Activated CD8-positive, alpha-beta memory T cell treated with anti-CD3 and anti-CD28 coated beads for 48 hours (primary cell): ENCODE measurements around the gene CDKAL1.
"Not testable (repeated sequence)": the region's sequence is repeated elsewhere in the genome, so short reads cannot be mapped to it uniquely, and the experiment has no call there.

ENCODE experiments used
- DNase-seq, 3 experiments: peaks; one replicate each; pipeline ENCODE4 v3.0.0-alpha.2; 2020; ENCODE audit warnings: low read depth in 2 of 3, low spot score in 2 of 3

Gene CDKAL1

DNA sequence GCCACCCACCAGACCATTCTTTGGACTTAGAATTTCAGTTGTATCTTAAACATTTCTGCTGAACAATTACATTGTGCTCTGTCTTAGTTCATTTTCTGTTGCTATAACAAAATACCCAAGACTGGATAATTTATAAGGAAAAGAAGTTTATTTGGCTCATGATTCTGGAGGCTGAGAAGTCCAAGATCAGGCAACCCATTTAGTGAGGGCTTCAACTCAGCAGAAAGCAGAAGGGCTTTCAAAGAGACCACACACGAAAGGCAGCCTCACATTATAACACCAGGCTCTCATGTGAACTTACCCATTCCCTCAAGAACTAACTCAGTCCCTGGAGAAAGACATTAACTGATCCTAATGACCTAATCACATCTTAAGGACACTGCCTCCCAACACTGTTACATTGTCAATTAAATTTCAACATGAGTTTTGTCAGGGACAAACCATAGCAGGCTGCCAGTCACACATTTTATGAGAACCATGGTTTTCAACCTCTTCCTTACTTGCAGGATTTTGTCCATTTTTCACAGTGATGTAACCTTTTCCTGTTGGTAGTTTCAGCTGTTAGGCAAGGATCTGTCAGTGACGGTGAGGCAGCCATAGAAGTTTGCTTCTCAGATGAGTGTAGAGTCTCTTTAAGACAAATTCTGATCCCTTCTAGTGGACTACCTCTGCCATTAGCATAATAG is 659.7 kb downstream of the CDKAL1 start:
- no peak for DNase-seq

DNA sequence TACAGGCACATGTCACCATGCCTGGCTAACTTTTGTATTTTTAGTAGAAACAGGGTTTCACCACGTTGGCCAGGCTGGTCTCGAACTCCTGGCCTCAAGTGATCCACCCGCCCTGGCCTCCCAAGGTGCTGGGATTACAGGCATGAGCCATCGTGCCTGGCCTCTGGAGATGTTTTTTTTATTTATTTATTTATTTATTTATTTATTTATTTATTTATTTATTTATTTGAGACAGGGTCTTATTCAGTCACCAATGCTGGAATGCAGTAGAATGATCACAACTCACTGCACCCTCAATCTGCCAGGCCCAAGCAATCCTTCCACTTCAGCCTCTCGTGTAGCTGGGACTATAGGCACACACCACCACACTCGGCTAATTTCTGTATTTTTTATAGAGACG is 661.0 kb downstream of the CDKAL1 start:
- DNase-seq, result not testable (repeated sequence)

GRCh38 chr6:21198032-21198640 is 663.9 kb downstream of the CDKAL1 start:
- no peak for DNase-seq

GRCh38 chr6:21199262-21199661 is 665.0 kb downstream of the CDKAL1 start:
- DNase-seq, result no peak

DNA sequence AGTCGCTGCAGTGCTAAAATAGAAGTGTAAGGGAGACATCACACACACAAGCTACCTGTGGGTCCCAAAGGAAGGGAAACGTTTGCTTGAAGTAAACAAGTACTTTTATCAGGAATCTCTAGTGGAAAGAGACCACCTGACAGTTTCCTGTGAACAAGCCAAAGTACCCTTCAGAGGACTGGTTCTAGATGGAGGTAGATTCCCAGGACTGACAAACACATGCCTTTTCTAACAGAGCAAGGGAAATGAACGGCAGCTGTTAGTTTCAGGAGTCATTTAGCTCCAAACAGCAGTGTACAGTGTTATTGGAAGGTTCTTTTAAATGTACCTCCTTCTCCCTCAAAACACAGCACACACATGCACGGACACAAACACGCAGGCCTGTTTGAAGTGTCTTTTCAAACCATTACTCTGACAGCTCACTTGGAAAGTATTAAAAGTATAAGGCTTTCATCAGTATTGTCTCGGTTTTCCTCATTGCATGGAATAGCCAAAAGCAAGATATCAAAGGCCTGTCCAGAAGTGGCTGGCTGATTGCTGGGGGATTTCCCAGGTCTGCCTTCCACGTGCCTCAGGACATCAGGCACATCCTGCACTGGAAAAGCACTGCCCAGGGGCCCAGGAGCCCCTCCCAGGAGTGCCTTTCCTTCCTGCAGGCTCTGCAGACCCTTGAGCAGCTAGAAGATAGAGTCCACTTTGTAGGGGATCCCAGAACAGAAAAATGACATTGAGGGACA is 666.0 kb downstream of the CDKAL1 start:
- no peak for DNase-seq

- no peak for DNase-seq
Measured at GRCh38 chr6:21201187-21201586, 666.9 kb downstream of the CDKAL1 start.

- DNase-seq, result no peak
Measured at GRCh38 chr6:21201637-21202350, 667.5 kb downstream of the CDKAL1 start.

- no peak for DNase-seq
Measured at GRCh38 chr6:21202521-21202920, 668.3 kb downstream of the CDKAL1 start.

- DNase-seq, result no peak
Measured at GRCh38 chr6:21204951-21205350, 670.7 kb downstream of the CDKAL1 start.

DNA sequence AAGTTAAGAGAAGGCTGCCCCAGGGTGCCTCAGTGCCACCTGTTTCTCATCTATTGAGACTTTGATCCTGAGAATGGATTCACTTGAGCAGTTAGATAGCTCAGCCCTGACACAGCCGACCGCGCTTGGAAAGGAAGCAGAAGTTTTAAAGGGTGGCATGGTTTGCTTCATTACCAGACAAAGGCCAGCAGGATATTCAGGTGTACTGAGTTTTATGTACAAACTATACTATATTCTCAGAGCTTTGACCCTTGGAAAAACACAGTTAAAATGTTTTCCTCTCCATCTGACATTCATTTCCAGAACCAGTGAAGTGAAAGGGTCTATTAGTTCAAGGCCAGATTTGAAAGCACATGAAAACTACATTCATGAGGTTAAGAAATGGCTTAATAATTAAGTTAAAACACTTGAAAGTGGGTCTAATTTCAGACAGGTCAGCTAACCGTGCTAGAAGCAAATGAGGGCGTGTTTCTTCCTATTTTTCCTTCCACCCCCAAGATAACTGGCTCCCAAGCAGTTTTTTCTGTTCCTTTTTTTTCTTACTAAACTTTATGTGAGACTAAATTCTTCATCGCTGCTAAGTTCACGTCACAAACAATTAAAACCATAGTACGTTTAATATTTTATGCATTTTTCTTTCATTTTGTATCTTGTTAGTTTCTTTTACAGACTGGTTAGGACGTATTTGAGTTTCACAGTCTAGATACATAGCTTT is 674.0 kb downstream of the CDKAL1 start:
- DNase-seq, result no peak

- DNase-seq, result no peak
Measured at GRCh38 chr6:21208796-21209186, 674.5 kb downstream of the CDKAL1 start.

DNA sequence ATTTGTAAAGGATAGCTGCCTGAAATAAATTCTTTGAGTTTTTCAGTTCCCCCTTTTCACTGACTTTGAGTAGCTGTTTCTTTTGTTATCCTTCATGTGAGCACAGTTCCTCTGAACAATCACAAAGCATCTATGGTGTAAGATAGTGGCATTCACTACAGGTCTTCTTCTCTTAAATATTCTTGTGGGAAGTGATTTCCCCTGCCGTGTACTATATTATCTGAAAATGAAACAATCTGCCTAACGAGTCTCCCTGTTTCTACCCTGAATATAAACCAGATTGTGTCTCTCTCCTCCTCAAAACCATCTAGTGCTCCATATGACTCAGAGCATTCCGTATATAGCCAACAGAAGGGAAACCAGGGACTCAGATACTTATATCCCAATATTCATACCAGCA is 679.2 kb downstream of the CDKAL1 start:
- no peak for DNase-seq

DNA sequence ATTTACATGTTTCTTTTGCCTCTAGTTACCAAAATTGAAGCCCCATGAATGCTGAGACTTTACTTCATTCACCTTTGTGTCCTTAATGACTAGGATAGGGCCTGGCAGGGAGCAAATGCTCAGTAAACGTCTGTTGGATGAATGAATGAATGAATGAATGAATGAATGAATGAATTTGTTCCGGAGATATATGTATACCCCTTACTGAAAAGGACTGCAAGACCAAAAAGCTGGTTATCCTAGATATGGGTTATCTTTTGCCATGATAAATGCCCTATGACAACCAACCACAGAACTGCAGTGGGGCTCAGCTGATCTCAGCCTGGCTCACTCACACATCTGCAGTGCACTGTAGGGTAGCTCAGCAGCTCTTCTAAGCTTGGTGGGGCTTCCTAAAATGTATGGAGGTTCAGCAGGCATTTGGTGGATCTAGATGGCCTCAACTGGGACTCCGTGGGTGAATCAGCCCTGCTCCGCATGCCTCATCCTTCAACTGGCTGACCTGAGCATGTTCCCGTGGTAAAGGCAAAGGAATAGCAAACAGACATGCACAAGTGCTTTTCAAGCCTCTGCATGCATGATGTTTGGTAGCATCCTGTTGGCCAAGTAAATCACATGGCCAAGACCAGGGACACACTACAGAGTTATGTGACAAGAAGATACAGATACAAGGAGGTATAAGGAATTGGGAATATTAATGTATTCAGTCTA is 680.6 kb downstream of the CDKAL1 start:
- no peak for DNase-seq

DNA sequence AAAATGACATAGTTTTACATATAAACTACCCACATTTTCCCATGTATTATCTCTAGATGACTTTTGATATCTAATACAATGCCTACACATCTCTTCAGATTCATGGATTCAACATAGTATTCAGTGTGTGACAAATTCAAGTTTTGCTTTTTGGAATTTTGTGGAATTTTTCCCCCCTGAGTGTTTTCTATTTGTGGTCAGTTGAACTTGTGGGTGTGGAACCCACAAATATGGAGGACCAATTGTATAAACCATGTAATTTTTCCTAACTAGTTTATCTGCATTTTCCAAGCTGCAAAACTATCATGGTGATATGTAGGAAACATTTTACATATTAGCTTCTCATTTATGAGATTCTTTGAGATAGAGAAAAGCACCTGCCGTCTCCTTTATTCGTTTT is 685.0 kb downstream of the CDKAL1 start:
- no peak for DNase-seq

- DNase-seq, result no peak
Measured at GRCh38 chr6:21219856-21220255, 685.6 kb downstream of the CDKAL1 start.

DNA sequence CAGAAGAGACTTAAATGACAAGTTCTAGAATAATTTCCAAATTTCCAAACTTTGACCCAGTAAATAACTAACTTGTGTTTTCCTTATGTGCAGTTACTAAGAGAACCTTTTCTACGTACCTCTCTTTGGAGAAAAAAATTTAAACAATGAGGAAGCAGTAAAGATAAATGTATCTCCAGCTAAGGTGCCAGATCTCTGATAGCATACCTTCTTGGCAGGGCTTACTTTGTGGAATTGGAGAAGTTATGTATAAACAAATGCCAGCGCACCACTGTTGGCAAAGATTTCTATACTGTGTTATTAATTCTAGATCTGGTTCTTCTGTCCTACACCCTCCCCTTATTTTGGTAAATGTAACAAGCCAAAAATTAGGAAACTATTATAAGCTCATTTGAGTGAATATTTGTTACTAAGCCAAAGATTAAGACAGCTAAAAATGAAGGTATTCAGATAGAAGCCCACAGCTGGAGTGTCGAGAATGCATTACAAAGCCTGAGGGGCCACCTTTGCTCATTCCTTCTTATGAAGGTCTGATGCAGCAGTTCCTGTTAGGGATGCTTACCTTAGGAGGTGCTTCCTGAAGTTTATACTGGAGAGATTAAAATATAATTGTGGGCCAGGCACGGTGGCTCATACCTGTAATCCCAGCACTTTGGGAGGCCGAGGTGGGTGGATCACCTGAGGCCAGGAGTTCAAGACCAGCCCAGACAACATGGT is 686.2 kb downstream of the CDKAL1 start:
- DNase-seq, result no peak

DNA sequence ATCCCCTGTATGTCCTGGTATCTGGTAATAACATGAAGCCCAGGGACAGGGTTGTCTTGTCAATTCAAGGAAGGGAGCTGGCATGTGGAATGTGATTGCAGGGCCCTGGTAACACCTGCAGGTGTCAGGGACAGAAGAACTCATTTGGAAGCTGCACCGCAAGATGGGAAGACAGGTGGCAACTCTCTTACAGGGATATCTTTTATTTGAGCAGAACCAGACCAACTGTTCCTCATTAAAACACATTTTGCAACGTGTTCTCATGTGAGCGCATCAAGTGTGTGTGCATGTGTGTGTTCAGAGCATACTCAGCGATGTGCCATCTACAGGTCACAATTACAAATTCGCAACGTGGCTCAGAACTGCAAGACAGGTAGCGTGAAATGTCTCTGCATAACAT is 688.4 kb downstream of the CDKAL1 start:
- no peak for DNase-seq

- DNase-seq, result no peak
Measured at GRCh38 chr6:21225912-21226311, 691.7 kb downstream of the CDKAL1 start.

- no peak for DNase-seq
Measured at GRCh38 chr6:21227486-21227885, 693.2 kb downstream of the CDKAL1 start.

- DNase-seq, result no peak
Measured at GRCh38 chr6:21228411-21228810, 694.2 kb downstream of the CDKAL1 start.
